Amniotic epithelial cell (primary cell): ENCODE measurements around the gene PLEKHG5.
"Not testable (repeated sequence)": the region's sequence is repeated elsewhere in the genome, so short reads cannot be mapped to it uniquely, and the experiment has no call there.

Source experiments
- DNase-seq: peaks from one replicate; pipeline ENCODE4 v3.0.0-alpha.2; 2010; ENCODE audit warnings: low read depth

PLEKHG5 gene

GRCh38 chr1:6461538-6462411, 29.7 kb downstream of the PLEKHG5 start:
- no peak for DNase-seq

GRCh38 chr1:6461051-6461530, 30.4 kb downstream of the PLEKHG5 start:
- no peak for DNase-seq

GRCh38 chr1:6460301-6461050, 31.0 kb downstream of the PLEKHG5 start:
- peak; percentile 19 for DNase-seq

GRCh38 chr1:6459850-6460265, 31.6 kb downstream of the PLEKHG5 start:
- DNase-seq: no peak

- no peak for DNase-seq
Measured at GRCh38 chr1:6456800-6457466, 34.5 kb downstream of the PLEKHG5 start.

DNA sequence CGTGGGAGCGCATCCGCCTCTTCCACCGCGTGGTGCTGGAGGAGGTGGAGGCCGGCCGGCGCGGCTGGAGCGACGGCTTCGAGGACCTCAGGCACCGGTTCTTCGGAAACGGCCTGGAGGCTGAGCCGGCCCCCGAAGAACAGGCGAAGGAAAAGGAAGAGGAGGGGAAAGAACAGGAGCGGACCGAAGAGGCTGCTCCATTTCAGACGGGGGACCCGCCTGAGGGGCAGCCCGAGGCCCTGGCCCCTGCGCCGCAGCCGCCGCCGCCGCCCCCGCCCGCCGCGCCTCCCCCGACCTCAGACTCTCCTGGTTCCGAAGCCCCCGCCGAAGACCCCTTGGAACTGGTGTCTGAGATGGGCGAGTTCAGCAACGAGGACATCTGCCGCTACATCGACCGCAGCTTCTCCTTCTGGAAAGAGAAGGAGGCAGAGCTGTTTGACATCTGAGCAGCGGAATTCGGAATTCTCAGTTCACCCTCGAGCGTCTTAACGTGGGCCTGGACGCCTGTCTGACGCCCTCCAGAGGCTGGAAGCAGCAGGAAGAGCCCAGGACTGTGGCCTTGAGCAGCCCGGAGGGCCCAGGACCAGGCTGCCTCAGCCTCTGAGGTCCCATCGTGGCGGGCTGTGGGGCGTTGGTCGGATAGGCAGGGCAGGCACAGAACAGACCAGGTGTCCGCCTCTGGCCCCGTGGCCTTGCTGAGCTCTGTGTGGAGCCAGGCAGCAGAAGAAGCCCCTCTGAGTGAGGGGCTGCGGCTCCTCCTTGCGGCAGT, 35.5 kb downstream of the PLEKHG5 start:
- DNase-seq: not testable (repeated sequence)

DNA sequence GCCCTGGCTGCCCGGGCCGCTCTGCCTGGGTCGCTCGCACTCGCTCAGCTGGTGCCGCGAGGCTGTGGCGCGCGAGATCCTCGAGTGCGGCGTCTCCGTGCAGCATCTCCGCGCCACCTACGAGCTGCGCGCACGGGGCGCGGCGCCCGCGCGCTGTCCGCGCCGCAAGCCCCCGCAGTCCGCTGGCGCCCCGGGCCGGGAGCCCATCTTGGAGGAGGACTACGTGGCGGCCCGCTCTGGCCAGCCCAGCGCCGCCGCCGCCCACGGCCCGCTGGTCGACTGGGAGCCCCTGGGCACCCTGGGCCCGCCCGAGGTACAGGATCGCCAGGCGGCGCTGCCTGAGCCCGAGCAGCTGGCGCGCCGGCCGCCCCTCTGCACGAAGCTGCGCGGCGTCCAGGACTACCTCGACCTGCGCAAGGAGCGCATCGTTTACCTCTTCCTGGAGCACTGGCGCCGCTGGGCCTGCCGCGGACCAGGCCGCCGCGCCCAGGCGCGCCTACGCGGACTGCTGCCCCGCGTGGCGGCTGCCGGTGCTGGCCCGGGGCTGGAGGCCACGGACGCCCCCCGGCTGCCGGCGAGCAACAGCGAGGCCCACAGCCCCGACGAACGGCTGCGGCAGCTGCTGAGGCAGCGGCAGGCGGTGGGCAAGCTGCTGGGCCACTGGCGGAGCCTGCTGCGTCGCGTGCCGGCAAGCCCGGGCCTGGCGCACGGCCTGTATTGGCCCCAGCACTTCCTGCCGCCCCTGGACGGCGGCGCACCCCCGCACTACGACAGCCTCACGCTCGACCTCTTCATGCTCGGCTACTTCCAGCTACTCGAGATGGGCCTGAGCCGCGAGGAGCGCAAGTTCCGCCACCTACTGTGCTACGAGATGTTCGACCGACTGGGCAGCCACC, 36.4 kb downstream of the PLEKHG5 start:
- no peak for DNase-seq

GRCh38 chr1:6453895-6454855, 37.3 kb downstream of the PLEKHG5 start:
- DNase-seq: not testable (repeated sequence)

DNA sequence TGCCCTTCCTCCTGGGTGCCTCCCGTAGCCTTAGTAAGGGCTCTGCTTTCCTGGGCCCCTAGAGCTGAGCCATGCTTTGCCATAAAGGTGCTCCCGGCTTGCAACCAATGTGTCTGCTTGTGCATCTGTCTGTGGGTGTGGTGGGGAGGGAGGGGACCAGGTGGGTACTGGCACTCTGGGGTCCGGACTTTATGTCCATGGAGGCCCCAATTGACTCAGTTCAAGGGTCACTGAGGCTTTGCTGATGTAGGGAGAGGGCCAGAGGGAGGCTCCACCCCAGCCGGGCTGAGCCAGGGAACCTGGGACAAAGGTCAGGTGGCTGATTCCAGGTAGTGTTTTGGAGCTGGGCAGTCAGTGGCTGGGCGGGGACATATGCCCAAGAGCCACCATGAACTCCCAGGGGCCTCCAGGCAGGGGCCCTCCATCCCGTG, 40.5 kb downstream of the PLEKHG5 start:
- no peak for DNase-seq

GRCh38 chr1:6450486-6450885, 41.0 kb downstream of the PLEKHG5 start:
- not testable (repeated sequence) for DNase-seq

- DNase-seq: no peak
Measured at GRCh38 chr1:6450005-6450450, 41.4 kb downstream of the PLEKHG5 start.

- DNase-seq: no peak
Measured at GRCh38 chr1:6448749-6449631, 42.5 kb downstream of the PLEKHG5 start.

DNA sequence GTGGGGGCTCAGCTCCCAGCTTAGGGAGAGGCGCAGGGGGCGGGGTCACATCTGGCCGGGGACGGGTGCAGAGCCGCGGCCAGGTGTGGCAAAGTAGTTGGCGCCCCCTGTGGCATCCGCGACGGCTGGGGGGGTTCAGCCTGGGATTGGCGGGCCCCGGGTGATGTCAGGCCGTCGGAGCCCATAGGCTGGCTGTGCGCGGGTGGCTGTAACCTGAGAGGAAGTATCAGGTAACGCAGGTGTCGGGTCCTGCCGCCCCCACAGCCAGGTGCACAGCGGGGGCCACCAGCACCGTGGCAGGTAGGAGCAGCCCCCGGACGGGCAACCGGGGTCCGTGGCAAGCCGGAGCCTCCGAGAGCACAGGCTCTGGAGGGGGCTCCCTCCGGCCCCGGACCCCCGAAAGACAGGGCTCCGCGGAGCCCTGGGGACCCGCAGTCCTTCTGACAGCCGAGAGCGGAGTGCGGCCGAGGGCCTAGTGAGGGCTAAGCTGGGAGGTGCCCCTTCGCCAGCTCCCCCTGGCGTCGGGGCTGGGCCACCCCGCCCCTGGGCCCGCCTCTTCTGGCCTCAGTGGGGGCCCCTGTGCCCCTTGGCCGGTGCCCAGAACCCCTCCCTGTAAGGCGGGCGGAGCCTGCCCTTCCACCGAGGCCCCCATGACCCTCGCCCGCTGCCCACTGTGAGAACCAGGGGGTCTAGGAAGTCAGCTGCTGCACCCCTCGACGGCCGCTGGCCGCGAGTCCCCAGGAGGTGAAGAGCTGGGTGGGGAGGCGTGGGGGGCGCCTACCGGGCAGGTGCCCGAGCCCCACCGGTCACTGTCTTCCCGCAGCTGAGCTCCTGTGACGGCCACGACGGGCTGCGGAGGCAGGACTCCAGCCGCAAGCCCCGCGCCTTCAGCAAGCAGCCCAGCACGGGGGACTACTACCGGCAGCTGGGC, 43.4 kb downstream of the PLEKHG5 start:
- DNase-seq: no peak

- DNase-seq: no peak
Measured at GRCh38 chr1:6447016-6447817, 44.2 kb downstream of the PLEKHG5 start.

DNA sequence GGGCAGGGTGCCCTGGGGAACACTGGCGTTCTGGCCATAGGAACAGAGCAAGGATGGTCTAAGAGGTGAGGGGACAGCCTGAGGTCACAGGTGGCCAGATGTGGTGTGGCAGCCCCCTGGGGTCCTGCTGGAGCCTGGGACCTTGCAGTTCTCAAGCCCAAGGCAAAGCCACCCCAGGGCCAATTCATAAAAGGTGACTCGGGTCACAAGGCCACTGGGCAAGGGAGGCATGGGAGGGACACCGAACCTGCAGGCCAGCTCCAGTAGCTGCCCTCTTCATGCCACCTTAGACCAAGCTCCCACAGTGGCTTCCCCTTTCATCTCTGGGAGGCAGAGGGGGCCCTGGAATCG, 44.8 kb downstream of the PLEKHG5 start:
- no peak for DNase-seq

- DNase-seq: not testable (repeated sequence)
Measured at GRCh38 chr1:6445929-6446328, 45.5 kb downstream of the PLEKHG5 start.
